GM19193 (cell line): Measurements from ENCODE around the gene STAT4.

Experiments used
- POLR2A ChIP-seq: IDR thresholded peaks from 4 replicates; pipeline ENCODE4 v1.6.1; 2011; ENCODE audit not compliant: insufficient read depth, insufficient read length; ENCODE audit errors: extremely low read depth

STAT4 gene

GRCh38 chr2:191036363-191036762, 114.4 kb downstream of the STAT4 start:
- TF ChIP-seq POLR2A = no peak

DNA sequence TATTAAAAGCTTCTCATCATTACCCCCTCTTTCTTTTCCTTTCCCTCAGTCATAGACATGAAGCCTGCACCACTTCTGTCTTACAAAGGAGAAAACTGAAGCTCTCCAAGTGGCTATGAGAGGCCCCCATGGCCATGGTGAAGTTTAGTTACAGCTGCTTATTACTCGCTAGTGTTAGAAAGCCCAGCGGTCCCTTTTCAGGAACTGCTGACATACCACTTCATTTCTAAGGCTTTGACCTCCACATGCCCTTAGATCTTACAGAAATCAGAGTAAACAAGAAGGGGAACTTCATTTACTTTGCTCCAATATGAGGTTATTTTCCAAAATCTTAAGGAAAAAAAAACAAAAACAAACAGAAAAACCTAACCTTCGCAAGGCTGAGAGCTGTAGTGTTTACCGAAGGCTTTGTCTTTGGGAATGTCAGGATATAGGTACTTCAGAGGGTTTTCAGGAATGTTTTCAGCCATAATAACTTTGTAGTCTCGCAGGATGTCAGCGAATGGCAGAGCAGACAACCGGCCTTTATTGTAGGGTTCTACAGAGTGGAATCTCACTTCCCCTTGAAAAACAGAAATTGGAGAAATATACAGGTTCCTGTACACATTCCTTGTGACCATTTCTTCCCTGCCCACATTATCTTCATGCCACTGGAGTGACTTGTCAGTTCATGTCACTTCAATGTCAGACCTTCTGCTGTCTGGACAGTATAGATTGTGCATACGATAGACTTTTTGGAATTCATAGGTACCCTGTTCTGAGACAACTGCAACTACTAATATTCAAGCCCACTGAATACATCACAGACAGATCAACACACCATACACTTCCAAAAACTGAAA, 118.0 kb downstream of the STAT4 start:
- TF ChIP-seq POLR2A = no peak

DNA sequence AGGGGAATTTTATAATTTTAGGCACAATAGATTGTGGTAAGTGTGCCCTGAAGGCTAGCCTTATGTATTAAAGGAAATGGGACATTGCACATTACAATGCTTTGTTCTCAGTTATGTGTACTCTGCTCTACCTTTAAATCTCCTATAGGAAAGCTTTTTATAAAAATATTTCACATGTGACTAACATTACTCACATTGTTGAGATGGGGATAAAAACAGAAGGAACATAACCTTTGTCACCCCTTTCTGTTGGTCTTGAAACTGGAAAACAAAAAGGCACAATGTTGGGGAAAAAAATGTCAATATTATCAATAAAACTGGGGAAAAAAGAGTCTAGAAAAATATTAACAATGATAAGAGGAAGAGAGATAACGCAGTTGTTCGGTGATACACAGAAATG, 119.5 kb downstream of the STAT4 start:
- TF ChIP-seq POLR2A = no peak

- no peak for TF ChIP-seq POLR2A
Measured at GRCh38 chr2:191030521-191031154, 120.2 kb downstream of the STAT4 start.

DNA sequence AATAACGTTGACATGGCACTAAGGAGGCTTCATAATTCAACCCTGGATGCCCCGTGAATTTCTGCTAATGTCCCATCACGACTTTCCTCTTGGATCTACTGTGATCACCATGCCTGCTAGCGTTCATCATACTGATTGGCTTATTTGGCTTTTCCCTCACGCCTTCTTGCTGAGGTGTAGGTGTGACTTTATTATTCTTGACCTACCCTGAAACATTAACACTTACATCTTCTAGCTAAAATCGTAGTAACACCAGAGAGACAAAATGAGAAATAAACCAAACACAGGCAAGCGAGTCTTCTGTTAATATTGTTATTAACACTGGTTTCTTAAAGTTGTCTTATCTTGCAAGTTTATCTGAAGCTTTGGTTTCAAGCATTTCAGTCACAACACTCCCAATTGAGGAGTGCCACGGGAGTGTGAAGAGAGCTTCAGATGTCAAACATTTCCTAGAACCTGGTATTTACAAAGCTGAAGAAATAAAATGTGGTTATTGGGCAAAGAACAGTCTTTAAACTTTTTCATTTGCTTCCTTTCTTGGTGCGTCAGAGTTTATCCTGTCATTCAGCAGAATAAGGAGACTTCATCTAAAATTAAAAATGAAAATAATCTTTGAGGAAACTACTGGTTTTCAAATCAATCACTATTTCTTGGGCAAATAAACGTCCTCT, 121.4 kb downstream of the STAT4 start:
- no peak for TF ChIP-seq POLR2A

GRCh38 chr2:191026377-191026776, 124.4 kb downstream of the STAT4 start:
- no peak for TF ChIP-seq POLR2A

- no peak for TF ChIP-seq POLR2A
Measured at GRCh38 chr2:191025135-191025534, 125.7 kb downstream of the STAT4 start.

DNA sequence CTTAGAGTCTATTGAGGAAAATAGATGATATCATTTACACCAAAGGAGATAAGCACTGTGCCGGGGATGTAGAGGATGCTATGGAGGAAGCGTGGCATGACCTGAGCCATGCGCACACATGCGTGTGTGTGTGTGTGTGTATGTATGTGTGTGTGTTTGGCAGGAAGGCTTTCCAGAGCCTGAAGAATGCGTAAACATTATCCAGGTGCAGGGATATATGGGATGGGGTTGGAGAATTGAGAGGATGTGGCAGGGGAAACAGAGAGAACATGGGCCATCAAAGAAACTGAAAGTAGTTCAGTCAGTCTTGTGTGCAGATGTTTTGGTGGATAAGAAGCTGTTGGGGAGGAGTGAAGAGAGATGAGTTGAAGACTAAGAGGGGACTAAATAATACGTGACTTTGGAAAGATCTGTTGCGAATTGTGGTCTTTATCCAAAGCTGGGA, 127.5 kb downstream of the STAT4 start:
- TF ChIP-seq POLR2A = no peak

DNA sequence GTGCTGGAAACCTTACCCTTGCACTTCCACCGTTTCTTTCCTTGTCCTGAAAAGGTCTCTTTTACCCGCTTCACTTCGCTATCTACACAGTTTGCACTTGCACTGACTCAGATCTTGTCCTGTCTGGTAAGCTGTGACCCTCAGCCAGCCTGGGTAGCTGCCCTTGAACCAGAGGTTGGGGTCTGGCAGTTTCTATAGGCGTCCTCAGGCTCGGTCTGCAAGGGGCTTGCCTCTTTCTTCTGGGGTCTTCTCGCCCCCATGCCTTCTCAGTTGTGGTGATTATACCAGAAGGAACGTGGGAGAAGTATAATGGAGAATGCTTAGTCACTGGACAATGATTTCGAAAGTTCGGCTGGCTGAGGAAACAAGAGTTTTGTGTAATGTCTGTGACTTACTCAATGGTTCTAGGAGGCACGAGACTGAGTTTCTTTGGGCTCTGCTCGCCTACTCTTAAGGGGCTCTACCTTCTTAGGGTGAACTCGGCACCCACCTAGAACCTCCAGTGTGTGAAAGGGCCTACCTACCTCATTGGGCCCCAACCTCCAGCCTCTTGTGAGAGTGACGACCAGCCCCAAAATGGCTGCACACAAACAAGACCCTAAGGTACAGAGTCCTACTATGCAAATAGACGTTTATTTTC, 129.9 kb downstream of the STAT4 start:
- peak; percentile 2 for TF ChIP-seq POLR2A

- peak; percentile 97 for TF ChIP-seq POLR2A
Measured at GRCh38 chr2:191020221-191020741, 130.5 kb downstream of the STAT4 start.

GRCh38 chr2:191019376-191019775, 131.4 kb downstream of the STAT4 start:
- TF ChIP-seq POLR2A = no peak

GRCh38 chr2:191018643-191019119, 132.1 kb downstream of the STAT4 start:
- TF ChIP-seq POLR2A = peak; percentile 39

DNA sequence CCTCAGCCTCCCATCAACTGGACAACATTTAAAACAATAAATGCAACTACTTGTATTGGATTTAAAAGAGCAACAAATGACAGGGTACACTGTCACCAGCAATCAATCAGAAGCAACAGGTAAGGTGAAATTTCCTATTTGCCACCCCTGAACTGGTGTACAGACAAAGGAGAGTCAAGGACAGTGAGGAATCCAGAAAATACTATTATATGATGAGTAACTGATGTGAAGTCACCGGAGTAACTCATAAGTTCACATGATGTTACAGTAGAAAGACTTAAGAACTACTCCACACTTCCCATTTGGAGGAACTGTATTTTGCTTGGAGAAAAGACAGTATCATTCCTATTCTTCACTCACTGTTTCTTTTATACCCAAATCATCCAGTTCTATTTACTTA, 132.7 kb downstream of the STAT4 start:
- TF ChIP-seq POLR2A = no peak

- no peak for TF ChIP-seq POLR2A
Measured at GRCh38 chr2:191015831-191016230, 135.0 kb downstream of the STAT4 start.

DNA sequence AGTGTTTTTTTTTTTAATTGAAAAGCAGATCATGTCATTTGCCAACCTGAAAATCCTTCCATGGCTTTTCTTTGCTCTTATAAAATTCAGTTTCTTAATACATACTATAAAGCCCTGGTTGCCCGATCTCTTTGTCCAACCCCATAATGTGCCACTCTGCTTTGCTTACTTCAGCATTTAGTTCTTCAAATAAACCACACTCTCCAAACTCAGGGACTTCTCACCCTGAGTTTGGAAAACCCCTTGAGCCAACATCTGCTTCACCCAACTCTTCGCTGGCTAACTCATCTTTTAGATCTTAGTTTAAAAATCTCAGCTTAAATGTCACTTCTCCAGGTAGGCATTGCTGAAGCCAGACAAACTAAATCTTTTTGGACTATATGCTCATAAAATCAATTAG, 135.6 kb downstream of the STAT4 start:
- no peak for TF ChIP-seq POLR2A
